Activated CD8-positive, alpha-beta memory T cell treated with anti-CD3 and anti-CD28 coated beads, Interleukin-2, amount 50 U/mL, for 48 hours (primary cell): ENCODE data around the gene TMOD4.

Source experiments
- DNase-seq: peaks from one replicate; pipeline ENCODE4 v3.0.0-alpha.2; 2020

TMOD4 gene

GRCh38 chr1:151142411-151143056 is 33.2 kb downstream of the TMOD4 start:
- DNase-seq = no peak

GRCh38 chr1:151137789-151138188 is 38.0 kb downstream of the TMOD4 start:
- DNase-seq = no peak

GRCh38 chr1:151135433-151136385 is 40.1 kb downstream of the TMOD4 start:
- DNase-seq = no peak

GRCh38 chr1:151134991-151135390 is 40.8 kb downstream of the TMOD4 start:
- DNase-seq = no peak

GRCh38 chr1:151134396-151134795 is 41.4 kb downstream of the TMOD4 start:
- no peak for DNase-seq

- DNase-seq = no peak
Measured at GRCh38 chr1:151133018-151133806, 42.6 kb downstream of the TMOD4 start.

GRCh38 chr1:151132335-151133017 is 43.3 kb downstream of the TMOD4 start:
- DNase-seq = no peak

- DNase-seq = no peak
Measured at GRCh38 chr1:151131701-151132334, 44.0 kb downstream of the TMOD4 start.

GRCh38 chr1:151130987-151131586 is 44.7 kb downstream of the TMOD4 start:
- DNase-seq = peak; percentile 88

GRCh38 chr1:151128800-151129199 is 47.0 kb downstream of the TMOD4 start:
- no peak for DNase-seq

GRCh38 chr1:151124763-151125403 is 50.9 kb downstream of the TMOD4 start:
- DNase-seq = no peak
